NCI-H526 treated with DMSO at 0.1 percent for 48 hours (cell line): ENCODE data around the gene ANKMY1.

Source experiments
- DNase-seq: peaks from one replicate; lab custom pipeline; 2025; lab: John Stamatoyannopoulos, UW

Gene ANKMY1

GRCh38 chr2:240595381-240596079 lies 37.7 kb upstream of the ANKMY1 start:
- DNase-seq: peak; percentile 12

GRCh38 chr2:240594511-240595380 lies 37.0 kb upstream of the ANKMY1 start:
- no peak for DNase-seq

GRCh38 chr2:240593703-240594451 lies 36.1 kb upstream of the ANKMY1 start:
- DNase-seq: no peak

- DNase-seq: no peak
Observed at GRCh38 chr2:240593026-240593702, 35.4 kb upstream of the ANKMY1 start.

GRCh38 chr2:240591784-240592183 lies 34.0 kb upstream of the ANKMY1 start:
- DNase-seq: no peak

- DNase-seq: no peak
Observed at GRCh38 chr2:240591226-240591625, 33.4 kb upstream of the ANKMY1 start.

GRCh38 chr2:240590681-240591111 lies 32.9 kb upstream of the ANKMY1 start:
- no peak for DNase-seq

- no peak for DNase-seq
Observed at GRCh38 chr2:240589850-240590525, 32.2 kb upstream of the ANKMY1 start.

GRCh38 chr2:240589375-240589774 lies 31.6 kb upstream of the ANKMY1 start:
- no peak for DNase-seq

GRCh38 chr2:240588669-240589068 lies 30.9 kb upstream of the ANKMY1 start:
- DNase-seq: no peak

GRCh38 chr2:240588006-240588655 lies 30.3 kb upstream of the ANKMY1 start:
- DNase-seq: no peak

GRCh38 chr2:240586919-240587800 lies 29.4 kb upstream of the ANKMY1 start:
- DNase-seq: peak; percentile 31

- DNase-seq: peak; percentile 95
Observed at GRCh38 chr2:240586198-240586918, 28.6 kb upstream of the ANKMY1 start, which contains the start of gene CAPN10. CAPN10 (plus strand) TSS chr2:240586734; CDS start chr2:240586912, 178 bp downstream.

- no peak for DNase-seq
Observed at GRCh38 chr2:240585681-240586197, 28.0 kb upstream of the ANKMY1 start.

GRCh38 chr2:240585101-240585500 lies 27.3 kb upstream of the ANKMY1 start:
- no peak for DNase-seq

GRCh38 chr2:240584486-240585031 lies 26.8 kb upstream of the ANKMY1 start:
- DNase-seq: peak; percentile 43

GRCh38 chr2:240583774-240584173 lies 26.0 kb upstream of the ANKMY1 start:
- DNase-seq: no peak

- no peak for DNase-seq
Observed at GRCh38 chr2:240582781-240583180, 25.0 kb upstream of the ANKMY1 start.
